Measurements from ENCODE around the gene COG5.
A peak's percentile ranks its signal among the peaks of the same experiment; 100 is the strongest.

The COG5 gene

DNA sequence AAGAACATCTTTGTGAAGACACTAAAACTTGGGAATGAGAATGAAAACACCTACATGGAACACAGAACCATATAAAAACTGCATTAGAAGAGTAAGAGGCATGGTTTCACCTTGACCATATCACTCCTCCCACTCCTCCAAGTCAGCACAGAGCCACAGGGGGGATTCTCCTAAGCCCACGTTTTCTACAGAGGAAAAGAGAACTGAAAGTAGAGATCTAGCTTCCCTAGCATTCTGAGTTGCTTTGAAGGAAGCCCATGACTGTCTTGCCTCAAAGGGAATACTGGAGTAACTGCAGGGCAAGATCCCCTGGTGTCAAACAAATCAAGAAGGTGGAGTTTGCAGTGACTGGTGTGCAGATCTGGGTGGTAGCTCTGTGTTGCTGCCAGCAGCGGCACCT is 351.0 kb downstream of the COG5 start:
- DNase-seq: no peak

DNA sequence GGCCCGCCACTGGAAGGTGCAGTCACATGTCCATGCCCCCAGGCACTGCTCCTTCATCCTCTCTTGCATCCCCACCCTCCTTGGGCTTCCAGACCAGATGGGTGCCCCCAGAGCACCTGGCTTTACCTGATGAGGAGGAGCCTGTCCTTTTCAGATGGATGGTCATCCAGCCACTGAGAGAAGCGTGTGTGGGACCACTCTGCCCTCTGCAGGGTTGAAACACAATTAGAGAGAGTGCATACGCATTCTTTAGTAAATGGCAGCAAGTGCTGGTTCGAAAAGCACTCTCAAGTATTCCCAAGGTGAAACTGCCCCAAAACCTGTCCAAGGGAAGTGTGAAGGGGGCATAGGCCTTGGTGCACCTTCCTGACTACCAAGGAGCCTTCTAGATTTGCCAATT is 353.3 kb downstream of the COG5 start:
- DNase-seq: no peak

DNA sequence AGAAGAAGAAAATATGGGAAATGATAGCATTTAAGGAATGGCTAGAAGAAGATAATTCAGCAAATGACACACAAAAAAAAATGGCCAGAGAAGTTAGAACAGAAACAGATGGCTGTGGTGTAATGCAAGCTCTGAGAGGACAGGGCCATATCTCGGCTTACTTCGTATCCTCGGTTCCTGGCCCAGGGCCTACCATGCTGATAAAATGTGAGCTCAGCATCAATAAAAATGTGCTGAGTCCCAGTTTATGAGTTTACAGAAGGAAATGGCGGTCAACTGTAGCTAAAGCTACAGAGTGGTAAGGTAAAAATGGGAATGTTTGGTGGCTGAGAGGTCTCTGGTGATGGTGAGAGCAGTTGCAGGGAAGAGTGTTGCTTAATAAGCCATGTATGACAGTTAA is 354.2 kb downstream of the COG5 start:
- DNase-seq: no peak

DNA sequence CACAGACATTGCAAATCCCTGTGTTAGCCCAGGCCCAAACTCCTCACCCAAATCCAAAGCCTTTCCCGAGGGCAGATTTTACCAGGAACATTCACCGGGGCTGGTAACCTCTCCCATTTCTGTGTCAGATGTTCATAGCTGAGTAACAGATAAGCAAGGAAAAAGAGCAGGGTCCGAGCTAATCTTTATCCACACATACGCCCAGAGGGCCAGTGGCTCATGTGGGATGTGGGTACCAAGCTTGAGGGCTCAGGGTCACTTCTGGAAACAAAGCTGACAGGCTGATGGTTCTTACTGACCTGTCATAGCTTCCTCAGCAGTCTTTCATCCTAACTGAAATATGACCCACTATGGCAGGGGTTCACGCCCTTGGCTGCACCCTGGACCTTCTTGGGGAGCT is 355.2 kb downstream of the COG5 start:
- DNase-seq: no peak

- DNase-seq: no peak
Measured at GRCh38 chr7:107208024-107208521, 355.6 kb downstream of the COG5 start.

DNA sequence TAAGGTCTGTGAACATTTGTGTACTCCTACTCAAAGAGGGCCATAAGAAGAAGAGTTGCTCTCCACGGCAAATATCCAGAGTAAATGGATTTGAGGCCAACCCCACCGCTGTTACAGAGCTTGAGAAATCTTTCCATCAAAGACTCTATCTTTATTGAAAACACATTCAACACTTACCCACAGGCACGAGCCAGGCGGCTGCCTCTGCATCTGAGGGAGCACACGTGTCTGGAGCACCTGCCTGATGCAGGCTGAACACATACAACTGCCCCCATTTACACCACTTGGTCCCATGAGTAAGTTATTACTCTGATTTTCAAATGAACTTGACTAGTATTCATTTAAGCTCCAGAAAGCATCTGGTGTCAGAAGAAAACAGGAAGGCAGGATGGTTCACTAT is 356.3 kb downstream of the COG5 start:
- DNase-seq: no peak

GRCh38 chr7:107206706-107207105 is 357.0 kb downstream of the COG5 start:
- no peak for DNase-seq

GRCh38 chr7:107206136-107206535 is 357.6 kb downstream of the COG5 start:
- no peak for DNase-seq

GRCh38 chr7:107203607-107204006 is 360.1 kb downstream of the COG5 start:
- DNase-seq: no peak

DNA sequence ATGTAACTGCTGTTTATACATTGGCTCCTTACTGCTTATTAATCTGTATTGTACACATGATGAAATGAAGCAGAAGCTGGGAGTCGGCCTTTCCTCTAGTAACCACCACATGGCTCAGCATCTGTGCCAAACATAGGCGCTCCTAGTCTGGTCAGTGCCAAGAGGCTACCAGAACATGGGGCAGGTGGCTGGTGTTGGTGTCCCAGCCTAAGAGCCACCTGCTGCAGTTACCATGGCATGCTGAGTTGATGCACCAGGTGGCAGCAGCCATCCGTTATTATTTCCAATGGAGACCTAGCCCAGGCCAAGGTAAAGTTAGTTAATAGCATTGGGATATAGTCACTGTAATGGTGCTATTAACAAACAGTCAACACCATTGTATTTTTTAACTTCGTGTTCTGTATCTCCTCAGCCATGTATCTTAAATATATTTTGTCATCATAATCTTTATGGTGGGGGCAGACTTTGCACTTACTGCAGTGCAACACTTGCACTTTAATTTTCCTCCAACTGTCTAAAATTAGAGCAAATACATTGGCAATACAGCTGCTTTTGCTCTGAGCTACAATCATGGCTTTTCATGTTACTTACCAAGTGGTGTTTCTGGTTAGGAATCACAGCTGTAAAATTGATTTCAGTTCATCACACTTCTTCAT is 361.8 kb downstream of the COG5 start:
- peak; percentile 72 for DNase-seq

- no peak for DNase-seq
Measured at GRCh38 chr7:107196834-107197610, 366.7 kb downstream of the COG5 start.

DNA sequence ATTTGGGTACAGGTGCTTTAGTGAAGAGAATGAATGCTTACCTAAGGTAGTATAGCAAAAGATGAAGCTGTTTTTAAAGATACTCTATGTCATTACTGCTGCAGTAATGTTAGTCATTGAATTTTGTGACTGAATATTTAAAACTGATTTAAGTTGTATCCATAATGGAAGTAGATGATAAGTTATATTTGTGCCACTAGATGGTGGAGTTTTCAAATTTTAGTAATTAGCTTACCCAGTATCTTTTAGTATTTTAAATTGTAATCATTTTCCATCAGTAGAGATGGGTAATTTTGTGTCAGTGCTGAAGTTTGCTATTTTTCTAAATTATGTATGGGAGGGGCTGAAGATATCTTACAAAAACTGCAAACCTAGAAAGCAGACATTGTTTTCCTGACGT is 369.7 kb downstream of the COG5 start:
- DNase-seq: no peak

DNA sequence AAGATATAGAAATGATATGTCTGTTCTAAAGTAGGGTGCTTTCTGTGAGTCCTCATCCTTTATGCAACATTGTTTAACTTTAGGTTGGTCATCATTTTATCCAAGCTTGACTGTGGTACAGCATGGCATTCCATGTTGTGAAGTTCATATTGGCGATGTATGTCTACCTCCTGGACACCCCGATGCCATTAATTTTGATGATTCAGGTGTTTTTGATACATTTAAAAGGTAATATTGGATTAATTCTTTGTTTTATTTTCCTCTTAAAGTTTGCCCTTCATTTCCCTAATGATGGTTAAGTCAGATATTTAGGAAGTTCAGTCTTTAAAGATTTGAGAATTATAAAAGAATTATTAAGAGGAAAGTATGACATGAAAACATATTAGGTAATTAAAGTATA is 373.6 kb downstream of the COG5 start:
- no peak for DNase-seq

DNA sequence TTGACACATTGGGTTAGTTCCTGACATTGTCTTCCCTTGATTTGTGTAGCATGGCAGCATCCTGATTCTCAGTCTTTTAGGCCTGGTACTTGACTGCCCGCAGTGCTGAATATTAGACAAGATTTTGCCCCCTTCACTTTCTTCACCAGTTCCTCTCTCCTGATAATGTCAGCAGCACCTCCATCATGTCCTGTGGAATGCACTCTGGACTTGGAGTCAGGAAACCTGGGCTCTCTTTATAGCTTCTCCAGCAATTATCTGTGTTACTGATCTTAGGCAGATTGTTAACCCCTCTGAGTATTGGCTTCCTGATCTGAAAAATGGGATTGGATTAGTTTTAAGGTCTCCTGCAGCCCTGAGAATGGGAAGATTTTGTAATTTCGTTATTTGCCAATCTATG is 375.9 kb downstream of the COG5 start:
- DNase-seq: no peak

DNA sequence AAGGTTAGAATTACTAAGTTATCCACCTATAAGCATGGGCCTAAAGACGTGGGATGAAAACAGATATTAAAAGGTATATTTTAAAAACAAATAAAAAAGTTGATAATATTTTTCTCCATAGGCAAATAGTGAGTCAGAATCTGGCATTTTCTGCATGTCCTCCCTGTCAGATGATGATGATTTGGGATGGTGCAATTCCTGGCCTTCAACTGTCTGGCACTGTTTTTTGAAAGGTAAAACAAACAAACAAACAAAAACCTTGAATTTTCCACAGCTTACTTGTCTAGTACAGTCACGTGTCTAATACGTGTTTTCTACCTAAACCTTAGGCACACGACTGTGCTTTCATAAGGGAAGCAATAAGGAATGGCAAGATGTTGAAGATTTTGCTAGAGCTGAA is 377.5 kb downstream of the COG5 start:
- DNase-seq: no peak

- DNase-seq: no peak
Measured at GRCh38 chr7:107185716-107186115, 378.0 kb downstream of the COG5 start.

- no peak for DNase-seq
Measured at GRCh38 chr7:107181172-107181571, 382.5 kb downstream of the COG5 start.

- peak; percentile 71 for DNase-seq
Measured at GRCh38 chr7:107180378-107180777, 383.3 kb downstream of the COG5 start.

GRCh38 chr7:107179326-107180164 is 384.2 kb downstream of the COG5 start:
- DNase-seq: no peak

GRCh38 chr7:107173691-107174406 is 389.9 kb downstream of the COG5 start:
- DNase-seq: no peak

DNA sequence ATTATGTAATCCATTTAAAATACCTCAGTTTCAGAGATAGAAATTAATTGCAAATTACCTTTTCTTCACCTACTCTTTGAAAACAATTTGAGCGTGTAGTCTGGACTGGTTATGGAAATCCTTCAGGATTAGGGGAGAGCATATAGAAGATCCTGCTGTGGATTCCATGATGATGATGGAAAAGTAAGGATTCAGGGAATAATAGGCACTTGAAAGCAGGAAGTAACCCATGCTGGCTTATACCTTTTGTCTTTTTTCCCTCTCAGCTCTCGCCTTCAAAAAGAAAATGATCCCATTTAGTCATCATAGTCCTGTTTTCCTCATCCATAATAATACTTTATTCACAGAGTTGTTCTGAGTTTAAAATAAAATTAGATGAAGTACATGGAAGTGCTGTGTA is 390.5 kb downstream of the COG5 start:
- no peak for DNase-seq

- no peak for DNase-seq
Measured at GRCh38 chr7:107172276-107173032, 391.3 kb downstream of the COG5 start.

Measured in NCI-H69 (cell line).